Pancreas (tissue), 10 donors: ENCODE data around the gene GNL2. TPM values are rescaled to one million over a fixed set of nuclear protein-coding genes. Genes with fewer than 3 reads are reported as not detected.
"Not testable (repeated sequence)": the region's sequence is repeated elsewhere in the genome, so short reads cannot be mapped to it uniquely, and the experiment has no call there.

Experiments
- ATAC-seq, 4 donors: fragments of 200-7000 bp; cut with Tn5 transposase; one replicate each; pipeline versions ENCODE4 v1.8.0 to v1.9.1; 2020; ENCODE audit warnings: mild to moderate bottlenecking in 4 of 4, moderate library complexity in 4 of 4
- DNase-seq, 6 donors: peaks; one replicate each; pipeline ENCODE4 v3.0.0-alpha.2; 2020
- FAIRE-seq: peaks from 2 replicates; lab custom pipeline; 2012; peaks lifted over from hg19 to GRCh38; lab: Jason Lieb, UNC
- H3K27ac ChIP-seq, 4 donors: fragments of 200-600 bp; sonication (generic); 1 replicate in 3 of 4; 2 replicates in 1 of 4; pipeline versions ENCODE4 v1.5.0 to v1.8.0; 2020
- H3K27me3 ChIP-seq, 4 donors: fragments of 200-600 bp; one replicate each; pipeline ENCODE4 v1.8.0; 2021
- H3K36me3 ChIP-seq, 3 donors: fragments of 200-600 bp; sonication (generic) in 1 of 3; one replicate each; pipeline versions ENCODE4 v1.5.0 to v1.8.0; 2020 to 2021
- H3K4me1 ChIP-seq, 3 donors: fragments of 200-600 bp; one replicate each; pipeline ENCODE4 v1.8.0; 2021
- H3K4me3 ChIP-seq, 4 donors: fragments of 200-600 bp; sonication (generic) in 2 of 4; one replicate each; pipeline versions ENCODE4 v1.5.0 to v1.8.0; 2020 to 2021
- H3K9me3 ChIP-seq, 4 donors: fragments of 200-600 bp; one replicate each; pipeline ENCODE4 v1.8.0; 2021
- CTCF ChIP-seq, 4 donors: fragments of 200-600 bp; sonication (generic) in 3 of 4; IDR thresholded peaks; one replicate each; pipeline versions ENCODE4 v1.5.0 to v1.8.0; 2021; ENCODE audit warnings: antibody characterized with exemption in 4 of 4
- WGBS, 2 donors: extraction: QIAGEN DNeasy Blood & Tissue Kit; methylation state at CpG; one replicate each; pipeline ENCODE4 v1.1.7; 2013; 5-methylcytosine and 5-hydroxymethylcytosine counted together
- intact Hi-C, 3 donors: fragments of 100-400 bp; cut with DNase I; formaldehyde crosslinking; loops; one replicate each; pipeline versions ENCODE4 v1.11.1 to v1.14.2; 2022
- polyA plus RNA-seq, 2 donors: library from polyadenylated mRNA; stranded (reverse); fragments of 200-250 nt; gene quantifications; one replicate each; pipeline ENCODE4 v1.2.3, GENCODE V29; 2013
- total RNA-seq, 6 donors: library from RNA; stranded (reverse); fragmentation: NEBNext Ultra II Directional in 4 of 6; extraction: Animal tissue kit (Norgen Biotek cat#: 25700) in 4 of 6; gene quantifications; one replicate each; pipeline versions ENCODE4 v1.2.1 to v1.2.4, GENCODE V29; 2021 to 2023
- donor health status: healthy with polysubstance abuse.
- donor health status: DM: no; HTN: no; CAD: no; lungs with moderate emphysema.
- donor health status: DM: no; HTN: no; CAD: no.
- donor health status: control.
- donor health status: control.
- donor health status: Bipolar disorder and iron deficiency.
- donor health status: DM: yes; HTN: yes; CAD: no.
- donor health status: DM: no; HTN: no; CAD: no.
- donor health status: DM: no; HTN: no; CAD: no.
- donor health status: DM: yes; HTN: yes; CAD: no.

The GNL2 gene
- total and polyA plus RNA-seq, 8 donors, result 9.8 to 69.1 (median 18.2) TPM

GRCh38 chr1:37561133-37562132, 34.3 kb downstream of the GNL2 start:
- Histone ChIP-seq H3K36me3 (peaks cover 0 to 23% (median 15%) of the 10 kb centered on the region in 3 donors), H3K27ac (no peak overlapping the region), H3K4me1 (peaks cover 0 to 7% (median 2%) of the 10 kb centered on the region in 3 donors), H3K27me3 (no peaks in the 10 kb centered on the region), H3K4me3 (no peak overlapping the region), H3K9me3 (no peaks in the 10 kb centered on the region)
- peak in 1 of 4 donors; percentile 11 for TF ChIP-seq CTCF (IDR thresholded peaks at IDR 0.05)
- no peak for ATAC-seq
- DNase-seq, result no peak
- WGBS, 2 donors, result 94 to 96% methylated on average over 21 of the region's 21 CpGs
- FAIRE-seq, result no peak
- intact Hi-C loops, result no loop called here

GRCh38 chr1:37560401-37561132, 35.2 kb downstream of the GNL2 start:
- H3K9me3 ChIP-seq, result no peaks in the 10 kb centered on the region
- peaks cover 0 to 14% (median 7%) of the 10 kb centered on the region in 3 donors for H3K36me3 ChIP-seq
- 77 to 83% methylated on average over 10 of the region's 10 CpGs for WGBS, 2 donors
- no peak for TF ChIP-seq CTCF (IDR thresholded peaks at IDR 0.05)
- H3K4me1 ChIP-seq, result peaks cover 0 to 8% (median 3%) of the 10 kb centered on the region in 3 donors
- FAIRE-seq (no peak), DNase-seq (no peak), ATAC-seq (no peak)
- H3K27ac ChIP-seq, result no peak overlapping the region
- no peak overlapping the region for H3K4me3 ChIP-seq
- H3K27me3 ChIP-seq, result no peaks in the 10 kb centered on the region
- intact Hi-C loops, result no loop called here

- FAIRE-seq, DNase-seq, H3K4me1 ChIP-seq, H3K9me3 ChIP-seq, intact Hi-C loops, H3K27ac ChIP-seq, H3K4me3 ChIP-seq, ATAC-seq, H3K36me3 ChIP-seq, H3K27me3 ChIP-seq: not testable (repeated sequence)
- 54 to 56% methylated on average over 12 of the region's 12 CpGs for WGBS, 2 donors
These were observed 35.8 kb downstream of the GNL2 start for GRCh38 chr1:37559957-37560379.

- WGBS, 2 donors, result 86 to 94% methylated on average over 7 of the region's 7 CpGs
- Histone ChIP-seq H3K4me1 (peaks cover 0 to 12% (median 3%) of the 10 kb centered on the region in 3 donors), H3K27ac (no peak overlapping the region), H3K36me3 (peaks cover 0 to 9% (median 0%) of the 10 kb centered on the region in 3 donors), H3K4me3 (no peak overlapping the region), H3K27me3 (no peaks in the 10 kb centered on the region), H3K9me3 (no peaks in the 10 kb centered on the region)
- intact Hi-C loops, result no loop called here
- FAIRE-seq, result no peak
- no peak for ATAC-seq
- no peak for TF ChIP-seq CTCF (IDR thresholded peaks at IDR 0.05)
- DNase-seq, result no peak
These were observed 36.7 kb downstream of the GNL2 start for GRCh38 chr1:37559080-37559479.

- ATAC-seq (no peak), FAIRE-seq (no peak), DNase-seq (no peak)
- peaks cover 0 to 9% (median 0%) of the 10 kb centered on the region in 3 donors for H3K36me3 ChIP-seq
- TF ChIP-seq CTCF (IDR thresholded peaks at IDR 0.05), result no peak
- 88 to 93% methylated on average over 1 of the region's 1 CpG for WGBS, 2 donors
- no peak overlapping the region for H3K4me3 ChIP-seq
- peaks cover 0 to 12% (median 3%) of the 10 kb centered on the region in 3 donors for H3K4me1 ChIP-seq
- H3K27me3 ChIP-seq, result no peaks in the 10 kb centered on the region
- H3K9me3 ChIP-seq, result no peaks in the 10 kb centered on the region
- intact Hi-C loops, result no loop called here
- no peak overlapping the region for H3K27ac ChIP-seq
These were observed 37.3 kb downstream of the GNL2 start for GRCh38 chr1:37558411-37558810.
